Caco-2 (cell line): ENCODE results near the gene PLAA. TPM values are rescaled to one million over a fixed set of nuclear protein-coding genes. Genes with fewer than 3 reads are reported as not detected.

Source experiments
- BruUV-seq: library from RNA; stranded (reverse); fragments of 400-500 nt; replicated peaks from 2 replicates; lab custom pipeline; 2021; lab: Mats Ljungman, UMichigan
- CTCF ChIA-PET: fragments of 300-600 bp; sonication (Branson Sonifier 250); formaldehyde crosslinking; loops from one replicate; lab custom pipeline; 2022; ENCODE audit warnings: antibody characterized with exemption; lab: Charles Lee
- POLR2A ChIA-PET: fragments of 300-600 bp; sonication (Branson Sonifier 250); formaldehyde crosslinking; loops from one replicate; lab custom pipeline; 2022; ENCODE audit warnings: antibody characterized with exemption; lab: Charles Lee
- DNase-seq, 2 experiments: peaks; one replicate each; pipeline versions ENCODE4 v3.0.0 to v3.0.0-alpha.2; 2020 to 2022
- H3K27me3 ChIP-seq: replicated peaks from 2 replicates; pipeline ENCODE4 v1.6.0; 2011; ENCODE audit warnings: low read length; ENCODE audit not compliant: control insufficient read depth, insufficient read depth
- H3K36me3 ChIP-seq: 2 replicates; pipeline ENCODE4 v1.5.1; 2011; ENCODE audit warnings: low read length; ENCODE audit not compliant: control insufficient read depth, insufficient read depth
- H3K4me1 ChIP-seq: fragments of 250-450 bp; sonication (Bioruptor Pico); 2 replicates; pipeline ENCODE4 v1.5.1; 2020; ENCODE audit warnings: mild to moderate bottlenecking
- H3K4me3 ChIP-seq: 2 replicates; pipeline ENCODE4 v1.5.1; 2011; ENCODE audit warnings: low read depth, mild to moderate bottlenecking, control low read depth, low read length
- H3K9me3 ChIP-seq: fragments of 250-450 bp; sonication (Bioruptor Pico); 2 replicates; pipeline ENCODE4 v1.5.1; 2020; ENCODE audit warnings: mild to moderate bottlenecking, moderate library complexity
- H3K27ac Mint-ChIP-seq: one replicate; pipeline ENCODE4 v1.8.0; 2022; ENCODE audit warnings: mixed read lengths; ENCODE audit not compliant: unreplicated experiment
- H3K27me3 Mint-ChIP-seq: one replicate; pipeline ENCODE4 v1.8.0; 2022; ENCODE audit warnings: mixed read lengths; ENCODE audit not compliant: insufficient read depth, unreplicated experiment
- H3K36me3 Mint-ChIP-seq: one replicate; pipeline ENCODE4 v1.8.0; 2022; ENCODE audit warnings: mild to moderate bottlenecking, mixed read lengths; ENCODE audit not compliant: insufficient read depth, unreplicated experiment
- H3K4me1 Mint-ChIP-seq: one replicate; pipeline ENCODE4 v1.8.0; 2022; ENCODE audit warnings: low read depth, mixed read lengths; ENCODE audit not compliant: unreplicated experiment
- H3K4me3 Mint-ChIP-seq: one replicate; pipeline ENCODE4 v1.8.0; 2022; ENCODE audit warnings: mild to moderate bottlenecking, moderate library complexity, mixed read lengths; ENCODE audit not compliant: unreplicated experiment
- H3K9me3 Mint-ChIP-seq: one replicate; pipeline ENCODE4 v1.8.0; 2022; ENCODE audit warnings: mixed read lengths; ENCODE audit not compliant: unreplicated experiment
- intact Hi-C: fragments of 100-400 bp; cut with micrococcal nuclease; formaldehyde crosslinking; loops from one replicate; pipeline ENCODE4 v1.10.0; 2022; ENCODE audit not compliant: unreplicated experiment
- total RNA-seq: library from RNA; stranded (reverse); gene quantifications from 2 replicates; pipeline ENCODE4 v1.2.3, GENCODE V29; 2022
- TF ChIP-seq, protein P1 (sequence below), 2 experiments: fragments of 200-600 bp in 1 of 2; IDR thresholded peaks; 1 replicate in 1 of 2; 2 replicates in 1 of 2; pipeline versions ENCODE4 v1.5.1 to v1.8.0; 2011 to 2022; ENCODE audit warnings: antibody characterized with exemption in 1 of 2, control low read depth in 1 of 2, inconsistent platforms in 1 of 2, low read depth in 1 of 2, low read length in 1 of 2, mild to moderate bottlenecking in 1 of 2, moderate library complexity in 1 of 2; ENCODE audit not compliant: insufficient read depth in 1 of 2, severe bottlenecking in 1 of 2, unreplicated experiment in 1 of 2

PLAA gene
- total RNA-seq, 1 experiment from 2014 or later = 12.9 TPM

DNA sequence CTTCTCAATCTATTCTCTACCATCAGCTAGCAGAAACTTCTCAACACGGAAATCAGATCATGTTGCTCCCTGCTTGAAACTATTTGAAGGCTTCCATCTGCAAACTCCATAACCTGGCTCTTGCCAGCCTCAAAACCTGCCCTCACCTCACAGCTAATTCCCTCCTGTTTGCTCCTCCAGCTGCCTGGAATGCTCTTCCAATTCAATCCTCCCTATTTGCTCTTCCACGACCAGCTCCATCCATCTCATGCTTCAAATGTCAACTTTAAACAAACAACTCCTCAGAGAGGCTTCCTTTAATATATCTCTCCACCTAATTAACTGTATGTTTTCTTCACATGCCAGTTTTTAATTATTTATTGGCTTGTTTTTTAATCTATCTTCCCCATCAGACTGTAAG lies 1.5 kb downstream of the PLAA start:
- TF ChIP-seq, protein P1, sequence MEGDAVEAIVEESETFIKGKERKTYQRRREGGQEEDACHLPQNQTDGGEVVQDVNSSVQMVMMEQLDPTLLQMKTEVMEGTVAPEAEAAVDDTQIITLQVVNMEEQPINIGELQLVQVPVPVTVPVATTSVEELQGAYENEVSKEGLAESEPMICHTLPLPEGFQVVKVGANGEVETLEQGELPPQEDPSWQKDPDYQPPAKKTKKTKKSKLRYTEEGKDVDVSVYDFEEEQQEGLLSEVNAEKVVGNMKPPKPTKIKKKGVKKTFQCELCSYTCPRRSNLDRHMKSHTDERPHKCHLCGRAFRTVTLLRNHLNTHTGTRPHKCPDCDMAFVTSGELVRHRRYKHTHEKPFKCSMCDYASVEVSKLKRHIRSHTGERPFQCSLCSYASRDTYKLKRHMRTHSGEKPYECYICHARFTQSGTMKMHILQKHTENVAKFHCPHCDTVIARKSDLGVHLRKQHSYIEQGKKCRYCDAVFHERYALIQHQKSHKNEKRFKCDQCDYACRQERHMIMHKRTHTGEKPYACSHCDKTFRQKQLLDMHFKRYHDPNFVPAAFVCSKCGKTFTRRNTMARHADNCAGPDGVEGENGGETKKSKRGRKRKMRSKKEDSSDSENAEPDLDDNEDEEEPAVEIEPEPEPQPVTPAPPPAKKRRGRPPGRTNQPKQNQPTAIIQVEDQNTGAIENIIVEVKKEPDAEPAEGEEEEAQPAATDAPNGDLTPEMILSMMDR (IDR thresholded peaks at IDR 0.05; ENCODE audit: insufficient read depth in 1 of 2, low read depth in 1 of 2, low read length in 1 of 2, severe bottlenecking in 1 of 2, unreplicated experiment in 1 of 2) = no peak
- Mint-ChIP-seq H3K36me3 (peaks cover 6% of the 10 kb centered on the region), H3K4me3 (peak overlapping the region; percentile 95), H3K9me3 (no peaks in the 10 kb centered on the region), H3K27ac (peak overlapping the region; percentile 29), H3K27me3 (no peaks in the 10 kb centered on the region), H3K4me1 (peaks cover 7% of the 10 kb centered on the region)
- ChIA-PET POLR2A (no interaction called here), CTCF (no interaction called here)
- intact Hi-C loops = no loop called here
- Histone ChIP-seq H3K4me1 (no peaks in the 10 kb centered on the region), H3K9me3 (no peaks in the 10 kb centered on the region), H3K27me3 (no peaks in the 10 kb centered on the region), H3K4me3 (peak overlapping the region; percentile 69), H3K36me3 (no peaks in the 10 kb centered on the region)
- BruUV-seq = no TSS peak
- no peak for DNase-seq

DNA sequence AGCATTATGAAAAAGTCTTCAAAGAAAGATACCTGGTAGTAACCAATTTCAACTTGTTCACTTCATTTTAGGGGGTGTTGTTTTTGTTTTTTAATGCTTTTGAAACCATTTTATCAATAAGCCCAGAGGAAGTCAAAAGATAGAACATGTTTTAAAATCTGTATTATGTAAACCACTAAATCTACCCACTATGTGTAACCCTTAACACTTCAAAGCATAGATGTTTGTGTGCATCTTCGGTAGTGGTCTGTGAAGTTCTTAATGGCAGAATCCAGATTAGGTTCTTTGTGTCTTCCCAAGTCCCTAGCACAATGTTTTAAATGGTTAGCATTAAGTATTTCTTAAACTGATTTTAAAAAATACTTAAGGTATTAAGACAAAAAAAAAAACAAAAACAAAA lies 6.3 kb downstream of the PLAA start:
- Histone ChIP-seq H3K4me1 (no peaks in the 10 kb centered on the region), H3K27me3 (no peaks in the 10 kb centered on the region), H3K36me3 (no peaks in the 10 kb centered on the region), H3K4me3 (no peak overlapping the region), H3K9me3 (no peaks in the 10 kb centered on the region)
- H3K9me3 Mint-ChIP-seq = no peaks in the 10 kb centered on the region
- TF ChIP-seq, protein P1 (IDR thresholded peaks at IDR 0.05; ENCODE audit: insufficient read depth in 1 of 2, low read depth in 1 of 2, low read length in 1 of 2, severe bottlenecking in 1 of 2, unreplicated experiment in 1 of 2) = no peak
- peaks cover 5% of the 10 kb centered on the region for H3K4me1 Mint-ChIP-seq
- H3K4me3 Mint-ChIP-seq = no peak overlapping the region
- ChIA-PET CTCF (no interaction called here), POLR2A (no interaction called here)
- intact Hi-C loops = no loop called here
- H3K27ac Mint-ChIP-seq = no peak overlapping the region
- BruUV-seq = no TSS peak
- no peaks in the 10 kb centered on the region for H3K27me3 Mint-ChIP-seq
- H3K36me3 Mint-ChIP-seq = peaks cover 4% of the 10 kb centered on the region
- DNase-seq = no peak

DNA sequence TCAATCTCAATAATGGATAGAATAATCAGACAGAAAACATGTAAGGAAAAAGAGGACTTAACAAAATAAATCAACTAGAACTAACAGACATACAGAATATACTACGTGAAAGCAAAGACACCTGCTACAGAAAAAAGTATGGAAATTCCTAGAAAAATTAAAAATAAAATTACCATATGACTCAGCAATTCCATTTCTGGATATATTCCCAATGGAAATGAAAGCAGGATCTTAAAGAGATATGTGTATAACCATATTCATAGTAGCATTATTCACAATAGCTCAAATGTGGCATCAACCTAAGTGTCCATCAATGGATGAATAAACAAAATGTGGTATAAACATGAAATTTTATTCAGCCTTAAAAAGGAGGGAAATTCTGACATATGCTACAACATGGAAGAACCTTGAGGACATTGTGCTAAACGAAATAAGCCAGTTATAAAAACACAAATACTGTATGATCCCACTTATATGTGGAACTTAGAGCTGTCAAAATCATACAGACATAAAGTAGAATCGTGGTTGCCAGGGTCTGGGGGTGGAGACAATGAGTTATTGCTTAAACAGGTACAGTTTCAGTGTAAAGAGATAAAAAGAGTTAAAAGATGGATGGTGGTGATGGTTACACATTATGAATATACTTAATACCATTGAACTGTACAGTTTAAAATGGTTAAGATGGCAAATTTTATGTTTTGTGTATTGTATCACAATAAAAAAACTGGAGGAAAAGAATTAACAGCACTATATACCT lies 6.9 kb downstream of the PLAA start:
- no peaks in the 10 kb centered on the region for H3K4me1 ChIP-seq
- ChIA-PET POLR2A (no interaction called here), CTCF (no interaction called here)
- H3K36me3 Mint-ChIP-seq = peaks cover 4% of the 10 kb centered on the region
- TF ChIP-seq, protein P1 (IDR thresholded peaks at IDR 0.05; ENCODE audit: insufficient read depth in 1 of 2, low read depth in 1 of 2, low read length in 1 of 2, severe bottlenecking in 1 of 2, unreplicated experiment in 1 of 2) = no peak
- H3K4me1 Mint-ChIP-seq = no peaks in the 10 kb centered on the region
- no peak overlapping the region for H3K4me3 Mint-ChIP-seq
- H3K27ac Mint-ChIP-seq = no peak overlapping the region
- no peak for DNase-seq
- no TSS peak for BruUV-seq
- H3K4me3 ChIP-seq = no peak overlapping the region
- no peaks in the 10 kb centered on the region for H3K36me3 ChIP-seq
- intact Hi-C loops = no loop called here
- H3K9me3 Mint-ChIP-seq = no peaks in the 10 kb centered on the region
- H3K9me3 ChIP-seq = no peaks in the 10 kb centered on the region
- H3K27me3 Mint-ChIP-seq = no peaks in the 10 kb centered on the region
- no peaks in the 10 kb centered on the region for H3K27me3 ChIP-seq
